HPDE6-E6E7 (cell line): Measurements from ENCODE around the gene GLMP.

Source experiments
- DNase-seq: peaks from one replicate; pipeline ENCODE4 v3.0.0; 2011; ENCODE audit warnings: missing footprints; ENCODE audit errors: extremely low spot score

GLMP gene

GRCh38 chr1:156248323-156248683, 47.2 kb downstream of the GLMP start:
- DNase-seq = no peak

- no peak for DNase-seq
These were observed 47.8 kb downstream of the GLMP start, which contains the start of gene PAQR6 for GRCh38 chr1:156247460-156248322. TSS of gene PAQR6 (minus strand) at chr1:156248056. CDS start at chr1:156246731, 1,325 bp downstream.

GRCh38 chr1:156246781-156247459, 48.6 kb downstream of the GLMP start:
- no peak for DNase-seq

GRCh38 chr1:156246241-156246780, 49.2 kb downstream of the GLMP start:
- no peak for DNase-seq

GRCh38 chr1:156245451-156246232, 49.8 kb downstream of the GLMP start:
- no peak for DNase-seq

- DNase-seq = no peak
These were observed 50.8 kb downstream of the GLMP start for GRCh38 chr1:156244712-156245111.

GRCh38 chr1:156244126-156244525, 51.4 kb downstream of the GLMP start:
- no peak for DNase-seq

GRCh38 chr1:156242738-156243137, 52.7 kb downstream of the GLMP start:
- no peak for DNase-seq
